ENCODE results near the gene TMC1. TPM values are rescaled to one million over a fixed set of nuclear protein-coding genes. Genes with fewer than 3 reads are reported as not detected.
A peak's percentile ranks its signal among the peaks of the same experiment; 100 is the strongest.

The TMC1 gene
- total and polyA plus RNA-seq, 11 donors: 0.07 to 0.75 (median 0.33) TPM; not detected in 5

GRCh38 chr9:72491242-72491641 is 30.2 kb upstream of the TMC1 start:
- Histone ChIP-seq H3K27ac (no peak overlapping the region), H3K9me3 (no peaks in the 10 kb centered on the region), H3K4me1 (no peaks in the 10 kb centered on the region), H3K27me3 (peaks cover 0 to 4% (median 0%) of the 10 kb centered on the region in 9 donors), H3K4me3 (no peak overlapping the region), H3K36me3 (no peaks in the 10 kb centered on the region)
- intact Hi-C loops (cut with DNase I): no loop called here
- DNase-seq (no peak), ATAC-seq (no peak)
- 89 to 95% (median 93%) methylated on average over 2 of the region's 2 CpGs for WGBS, 4 donors
- TF ChIP-seq POLR2A (IDR thresholded peaks at IDR 0.05): no peak

- DNase-seq (no peak), ATAC-seq (no peak)
- Histone ChIP-seq H3K4me1 (no peaks in the 10 kb centered on the region), H3K27me3 (peaks cover 0 to 4% (median 0%) of the 10 kb centered on the region in 9 donors), H3K4me3 (no peak overlapping the region), H3K36me3 (no peaks in the 10 kb centered on the region), H3K9me3 (no peaks in the 10 kb centered on the region), H3K27ac (no peak overlapping the region)
- intact Hi-C loops (cut with DNase I): no loop called here
- TF ChIP-seq, protein P1, sequence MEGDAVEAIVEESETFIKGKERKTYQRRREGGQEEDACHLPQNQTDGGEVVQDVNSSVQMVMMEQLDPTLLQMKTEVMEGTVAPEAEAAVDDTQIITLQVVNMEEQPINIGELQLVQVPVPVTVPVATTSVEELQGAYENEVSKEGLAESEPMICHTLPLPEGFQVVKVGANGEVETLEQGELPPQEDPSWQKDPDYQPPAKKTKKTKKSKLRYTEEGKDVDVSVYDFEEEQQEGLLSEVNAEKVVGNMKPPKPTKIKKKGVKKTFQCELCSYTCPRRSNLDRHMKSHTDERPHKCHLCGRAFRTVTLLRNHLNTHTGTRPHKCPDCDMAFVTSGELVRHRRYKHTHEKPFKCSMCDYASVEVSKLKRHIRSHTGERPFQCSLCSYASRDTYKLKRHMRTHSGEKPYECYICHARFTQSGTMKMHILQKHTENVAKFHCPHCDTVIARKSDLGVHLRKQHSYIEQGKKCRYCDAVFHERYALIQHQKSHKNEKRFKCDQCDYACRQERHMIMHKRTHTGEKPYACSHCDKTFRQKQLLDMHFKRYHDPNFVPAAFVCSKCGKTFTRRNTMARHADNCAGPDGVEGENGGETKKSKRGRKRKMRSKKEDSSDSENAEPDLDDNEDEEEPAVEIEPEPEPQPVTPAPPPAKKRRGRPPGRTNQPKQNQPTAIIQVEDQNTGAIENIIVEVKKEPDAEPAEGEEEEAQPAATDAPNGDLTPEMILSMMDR (IDR thresholded peaks at IDR 0.05): no peak
- no peak for TF ChIP-seq POLR2A (IDR thresholded peaks at IDR 0.05)
These were observed 27.4 kb upstream of the TMC1 start for GRCh38 chr9:72494051-72494450.

DNA sequence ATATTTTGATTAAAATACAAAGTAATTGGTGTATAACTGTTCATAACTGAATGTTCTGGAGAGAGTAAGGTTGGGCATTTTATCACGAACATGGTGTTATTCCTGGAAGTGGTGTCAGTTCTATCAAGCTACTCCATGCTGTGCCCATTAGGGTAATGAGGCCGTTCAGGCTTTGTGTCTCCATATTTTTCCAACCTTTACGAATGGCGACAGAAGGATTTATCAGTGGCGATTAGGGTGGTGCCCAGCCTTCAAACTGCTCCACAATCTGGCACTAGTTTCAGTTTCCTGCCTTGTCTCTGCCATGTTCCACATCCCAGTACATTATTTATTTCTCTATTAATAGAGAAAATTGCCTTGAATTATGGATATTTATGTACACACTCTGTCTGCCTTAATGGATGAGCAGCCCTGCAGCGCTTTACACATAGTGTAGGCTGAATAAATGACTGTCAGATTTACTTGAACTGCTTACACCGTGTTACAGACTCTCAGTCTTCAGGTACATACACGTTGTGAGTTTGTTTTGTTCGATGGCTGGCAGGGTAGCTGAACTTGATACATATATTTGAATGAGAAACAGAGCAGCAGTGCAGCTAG is 23.9 kb upstream of the TMC1 start:
- ATAC-seq: no peak
- H3K4me3 ChIP-seq: no peak overlapping the region
- H3K4me1 ChIP-seq: no peaks in the 10 kb centered on the region

DNA sequence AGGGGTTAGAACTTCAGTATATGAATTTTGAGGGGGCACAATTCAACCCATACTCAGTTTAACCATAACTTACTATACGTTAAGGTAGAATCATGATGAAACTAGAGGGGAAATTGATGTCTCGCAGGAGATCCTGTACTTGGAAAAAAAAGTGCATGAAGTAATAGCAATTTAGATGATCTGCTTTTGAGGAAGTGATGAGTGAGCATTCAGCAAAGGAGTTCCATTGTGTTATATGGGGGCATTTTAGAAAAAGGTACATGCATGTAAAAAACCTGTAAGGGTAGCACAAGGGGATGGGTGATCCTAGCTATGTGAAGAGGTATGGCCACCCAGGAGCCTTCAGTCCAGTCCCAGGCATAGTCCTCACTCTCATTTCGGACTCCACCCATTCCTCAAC is 14.8 kb upstream of the TMC1 start:
- no peaks in the 10 kb centered on the region for H3K36me3 ChIP-seq
- WGBS, 4 donors: 92 to 96% (median 93%) methylated on average over 3 of the region's 3 CpGs
- H3K27me3 ChIP-seq: no peaks in the 10 kb centered on the region
- intact Hi-C loops (cut with DNase I): loop anchor here in 1 of 10 donors (10.0 kb wide), 1 partner anchor 82 kb away; no protein-coding TSS in a partner anchor
- H3K4me3 ChIP-seq: no peak overlapping the region
- TF ChIP-seq, protein P1 (IDR thresholded peaks at IDR 0.05): no peak
- no peak for TF ChIP-seq POLR2A (IDR thresholded peaks at IDR 0.05)
- DNase-seq: no peak
- no peak for ATAC-seq
- H3K4me1 ChIP-seq: peaks cover 0 to 8% (median 0%) of the 10 kb centered on the region in 12 donors
- H3K9me3 ChIP-seq: no peaks in the 10 kb centered on the region
- no peak overlapping the region for H3K27ac ChIP-seq

More for the DNA sequence above, 23.9 kb upstream of the TMC1 start:
- DNase-seq: no peak
- no peaks in the 10 kb centered on the region for H3K36me3 ChIP-seq
- H3K27me3 ChIP-seq: no peaks in the 10 kb centered on the region
- no peak overlapping the region for H3K27ac ChIP-seq
- 77 to 90% (median 86%) methylated on average over 9 of the region's 9 CpGs for WGBS, 4 donors
- no peaks in the 10 kb centered on the region for H3K9me3 ChIP-seq
- TF ChIP-seq, protein P1 (IDR thresholded peaks at IDR 0.05): no peak
- no peak for TF ChIP-seq POLR2A (IDR thresholded peaks at IDR 0.05)
- intact Hi-C loops (cut with DNase I): no loop called here

- no peaks in the 10 kb centered on the region for H3K27me3 ChIP-seq
- H3K9me3 ChIP-seq: no peaks in the 10 kb centered on the region
- TF ChIP-seq, protein P1 (IDR thresholded peaks at IDR 0.05): no peak
- no peak for TF ChIP-seq POLR2A (IDR thresholded peaks at IDR 0.05)
- H3K4me1 ChIP-seq: peaks cover 0 to 8% (median 0%) of the 10 kb centered on the region in 12 donors
- no peak overlapping the region for H3K27ac ChIP-seq
- intact Hi-C loops (cut with DNase I): loop anchor here in 1 of 10 donors (10.0 kb wide), 1 partner anchor 84 kb away; no protein-coding TSS in a partner anchor
- WGBS, 4 donors: 75 to 86% (median 78%) methylated on average over 1 of the region's 1 CpG
- H3K36me3 ChIP-seq: no peaks in the 10 kb centered on the region
- H3K4me3 ChIP-seq: no peak overlapping the region
- peak in 1 of 4 donors; percentile 31 for ATAC-seq
- DNase-seq: no peak
These were observed 12.4 kb upstream of the TMC1 start for GRCh38 chr9:72509053-72509452.
